NCI-H187 treated with DMSO at 0.1 percent for 48 hours (cell line): ENCODE measurements around the gene PDZK1.
"Not testable (repeated sequence)": the region's sequence is repeated elsewhere in the genome, so short reads cannot be mapped to it uniquely, and the experiment has no call there.

Experiments
- DNase-seq: peaks from one replicate; lab custom pipeline; 2025; lab: John Stamatoyannopoulos, UW

Gene PDZK1

DNA sequence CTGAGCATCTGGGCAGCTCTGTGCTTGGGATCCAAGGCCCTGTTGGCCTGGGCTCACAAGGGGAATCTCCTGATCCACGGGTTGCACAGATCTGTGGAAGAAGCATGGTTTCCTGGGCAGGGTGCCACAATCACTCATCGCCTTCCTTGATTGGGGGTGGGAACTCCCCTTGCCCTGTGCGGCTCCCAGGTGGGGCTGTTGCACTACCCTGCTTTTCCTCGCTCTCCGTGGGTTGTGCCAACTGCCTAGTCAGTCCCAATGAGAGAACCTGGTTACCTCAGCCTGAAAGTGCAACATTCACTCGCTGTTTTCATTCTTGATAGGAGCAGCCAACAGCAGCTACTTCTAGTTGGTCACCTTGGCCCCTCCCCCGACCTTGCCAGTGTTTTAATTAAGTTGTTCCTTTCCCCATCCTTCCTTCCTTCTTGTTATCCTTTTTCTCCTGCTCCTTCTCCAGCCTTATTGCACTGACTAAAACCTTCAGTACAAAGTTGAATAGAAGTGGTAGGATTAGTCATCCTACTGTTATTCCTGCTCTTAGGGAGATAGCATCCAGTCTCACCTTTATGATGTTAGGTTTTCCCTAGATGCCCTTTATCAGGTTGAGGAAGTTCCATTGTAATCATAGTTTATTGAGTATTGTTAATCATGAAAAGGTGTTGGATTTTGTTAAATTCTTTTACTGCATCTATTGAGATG, 50.8 kb downstream of the PDZK1 start:
- DNase-seq: not testable (repeated sequence)

- DNase-seq: not testable (repeated sequence)
Observed at GRCh38 chr1:145643990-145644389, 63.2 kb downstream of the PDZK1 start.

DNA sequence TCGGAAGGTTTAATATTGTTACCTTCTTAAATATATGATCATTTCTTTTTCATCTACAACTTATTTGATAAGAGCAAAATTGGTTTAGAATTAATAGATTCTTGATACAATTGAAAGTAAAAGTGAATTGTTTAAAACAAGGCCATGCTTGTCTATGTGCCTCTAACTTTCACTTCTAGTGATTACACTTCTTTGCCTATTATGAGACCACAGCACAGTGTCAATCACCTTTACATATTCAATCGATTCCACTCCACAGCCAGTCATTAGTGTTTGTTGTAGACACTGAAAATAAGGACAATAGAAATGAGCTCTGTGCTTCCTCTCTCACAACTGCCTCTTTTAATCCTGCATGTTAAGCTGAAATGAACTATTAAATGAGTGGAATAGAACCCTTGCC, 65.3 kb downstream of the PDZK1 start:
- not testable (repeated sequence) for DNase-seq

DNA sequence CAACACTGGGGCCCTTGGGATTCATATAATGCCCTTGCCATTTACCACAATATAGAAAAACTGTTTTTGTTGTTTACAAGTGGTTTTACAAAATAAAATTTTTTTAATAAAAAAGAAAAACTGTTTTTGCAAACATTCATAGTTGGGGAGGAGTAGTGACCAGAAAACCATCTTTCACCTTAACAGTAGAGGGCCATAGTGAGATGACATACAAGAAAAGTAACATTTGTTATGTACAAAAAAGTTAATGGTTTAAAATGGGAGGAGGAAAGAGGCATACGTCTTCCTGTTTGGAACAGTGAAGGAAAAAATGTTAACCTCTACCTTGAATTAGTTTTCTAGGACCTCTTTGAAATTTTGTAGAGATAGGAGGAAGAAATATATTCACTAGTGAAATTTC, 70.9 kb downstream of the PDZK1 start:
- not testable (repeated sequence) for DNase-seq

GRCh38 chr1:145622177-145622576, 85.0 kb downstream of the PDZK1 start:
- DNase-seq: not testable (repeated sequence)
